ENCODE results near the gene SEPHS1.

The SEPHS1 gene

DNA sequence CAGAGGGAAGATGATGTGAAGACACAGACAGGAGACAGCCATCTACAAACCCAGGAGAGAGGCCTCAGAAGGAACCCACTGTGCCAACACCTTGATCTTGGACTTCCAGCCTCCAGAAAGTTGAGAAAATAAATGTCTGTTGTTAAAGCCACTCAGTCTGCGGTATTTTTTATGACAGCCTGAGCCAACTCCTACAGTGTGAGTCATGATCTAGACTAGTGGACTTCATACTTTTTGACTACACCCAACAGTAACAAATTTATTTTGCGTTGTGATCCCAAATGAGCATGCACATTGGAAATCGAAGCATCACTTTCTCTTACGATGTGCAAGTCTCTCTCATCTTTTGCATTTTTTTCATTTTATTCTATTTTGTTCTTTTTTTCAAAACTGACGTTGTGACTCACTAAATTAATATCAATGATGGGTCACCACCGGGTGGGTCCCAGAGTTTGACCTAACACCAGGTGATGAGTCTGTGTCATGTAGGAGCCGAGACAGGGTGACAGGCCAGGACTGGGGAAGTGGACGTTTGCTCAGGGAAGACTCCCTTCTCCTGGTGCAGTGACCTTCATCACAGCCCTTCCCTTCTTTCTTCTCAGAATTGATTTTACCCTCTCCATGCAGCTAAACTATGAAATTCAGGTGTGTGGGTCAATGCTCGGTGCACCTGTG, 77.1 kb downstream of the SEPHS1 start:
- no peak overlapping the region for H2BK15ac ChIP-seq (replicated peaks; ENCODE audit: low read depth)
- no peak overlapping the region for H2BK120ac ChIP-seq (ENCODE audit: low read depth, low read length)
- no peaks in the 10 kb centered on the region for H3K36me3 ChIP-seq (ENCODE audit: control insufficient read depth, insufficient read depth, low read length)
- H3K23ac ChIP-seq (ENCODE audit: low read length), result no peak overlapping the region
- no peak overlapping the region for H3K56ac ChIP-seq (ENCODE audit: low read length)
- no peaks in the 10 kb centered on the region for H3K79me1 ChIP-seq (ENCODE audit: low read length)
- H3K18ac ChIP-seq (ENCODE audit: low read length), result no peak overlapping the region
- no peak overlapping the region for H3K4me2 ChIP-seq (ENCODE audit: low read length)
- peaks cover 4% of the 10 kb centered on the region for H3K4me1 ChIP-seq (ENCODE audit: control insufficient read depth, low read depth, low read length)
- no peaks in the 10 kb centered on the region for H3K27me3 ChIP-seq (ENCODE audit: insufficient read depth, low read length, poor library complexity)
- H3K9ac ChIP-seq (ENCODE audit: low read length), result no peak overlapping the region
- H3K4me3 ChIP-seq (ENCODE audit: low read length), result no peak overlapping the region
- H3K27ac ChIP-seq (ENCODE audit: low read depth, low read length), result no peak overlapping the region
- H3K79me2 ChIP-seq (ENCODE audit: control insufficient read depth, insufficient read depth, low read length), result no peaks in the 10 kb centered on the region
- no peak overlapping the region for H4K8ac ChIP-seq (ENCODE audit: low read depth, low read length)
- no peak overlapping the region for H4K5ac ChIP-seq (ENCODE audit: low read length)
- H2AK5ac ChIP-seq (ENCODE audit: low read length), result no peak overlapping the region
- DNase-seq, result peak; percentile 4
- H2BK5ac ChIP-seq (ENCODE audit: low read length), result no peak overlapping the region
- H3K4ac ChIP-seq (ENCODE audit: low read depth, low read length), result no peak overlapping the region
- no CpG with 5 or more reads among the region's 9 CpGs for WGBS (ENCODE audit: extremely low coverage, insufficient coverage, low lambda C conversion rate)

DNA sequence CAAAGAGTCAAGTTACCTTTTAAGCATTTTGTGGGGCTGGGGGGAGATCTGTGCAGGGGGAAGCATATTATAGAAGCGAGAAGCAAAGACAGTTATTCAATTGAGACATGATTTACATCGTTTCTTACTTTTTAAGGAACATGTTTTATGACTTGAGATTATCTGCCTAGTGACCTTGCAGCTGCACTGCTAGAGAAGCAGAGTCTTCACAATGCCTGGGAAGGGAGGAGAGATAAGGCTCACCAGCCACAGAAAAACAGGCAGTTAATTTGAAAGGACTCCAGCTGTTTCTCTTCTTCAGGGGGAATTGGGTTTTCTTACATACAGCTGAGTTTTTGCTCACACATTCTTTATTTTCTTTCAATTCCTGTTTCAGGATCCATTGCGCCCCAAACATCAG, 79.3 kb downstream of the SEPHS1 start:
- Histone ChIP-seq H3K56ac (ENCODE audit: low read length) (no peak overlapping the region), H3K18ac (ENCODE audit: low read length) (no peak overlapping the region), H2BK5ac (ENCODE audit: low read length) (no peak overlapping the region), H3K4ac (ENCODE audit: low read depth, low read length) (no peak overlapping the region), H3K4me1 (ENCODE audit: control insufficient read depth, low read depth, low read length) (peaks cover 4% of the 10 kb centered on the region), H3K9ac (ENCODE audit: low read length) (no peak overlapping the region), H3K4me2 (ENCODE audit: low read length) (no peak overlapping the region), H3K36me3 (ENCODE audit: control insufficient read depth, insufficient read depth, low read length) (no peaks in the 10 kb centered on the region), H2AK5ac (ENCODE audit: low read length) (no peak overlapping the region), H3K79me1 (ENCODE audit: low read length) (no peaks in the 10 kb centered on the region), H2BK120ac (ENCODE audit: low read depth, low read length) (no peak overlapping the region), H3K27me3 (ENCODE audit: insufficient read depth, low read length, poor library complexity) (no peaks in the 10 kb centered on the region), H2BK15ac (replicated peaks; ENCODE audit: low read depth) (no peak overlapping the region), H3K27ac (ENCODE audit: low read depth, low read length) (no peak overlapping the region), H4K5ac (ENCODE audit: low read length) (no peak overlapping the region), H4K8ac (ENCODE audit: low read depth, low read length) (no peak overlapping the region), H3K23ac (ENCODE audit: low read length) (no peak overlapping the region), H3K4me3 (ENCODE audit: low read length) (no peak overlapping the region), H3K79me2 (ENCODE audit: control insufficient read depth, insufficient read depth, low read length) (no peaks in the 10 kb centered on the region)
- WGBS (ENCODE audit: extremely low coverage, insufficient coverage, low lambda C conversion rate), result no CpG with 5 or more reads among the region's 3 CpGs
- DNase-seq, result peak; percentile 60

GRCh38 chr10:13268310-13268709, 79.8 kb downstream of the SEPHS1 start:
- no CpG with 5 or more reads among the region's 4 CpGs for WGBS (ENCODE audit: extremely low coverage, insufficient coverage, low lambda C conversion rate)
- Histone ChIP-seq H2AK5ac (ENCODE audit: low read length) (no peak overlapping the region), H2BK15ac (replicated peaks; ENCODE audit: low read depth) (no peak overlapping the region), H3K36me3 (ENCODE audit: control insufficient read depth, insufficient read depth, low read length) (no peaks in the 10 kb centered on the region), H3K79me1 (ENCODE audit: low read length) (no peaks in the 10 kb centered on the region), H3K56ac (ENCODE audit: low read length) (no peak overlapping the region), H4K5ac (ENCODE audit: low read length) (no peak overlapping the region), H3K27me3 (ENCODE audit: insufficient read depth, low read length, poor library complexity) (no peaks in the 10 kb centered on the region), H3K4me3 (ENCODE audit: low read length) (no peak overlapping the region), H3K79me2 (ENCODE audit: control insufficient read depth, insufficient read depth, low read length) (no peaks in the 10 kb centered on the region), H3K18ac (ENCODE audit: low read length) (no peak overlapping the region), H4K8ac (ENCODE audit: low read depth, low read length) (no peak overlapping the region), H3K23ac (ENCODE audit: low read length) (no peak overlapping the region), H2BK120ac (ENCODE audit: low read depth, low read length) (no peak overlapping the region), H2BK5ac (ENCODE audit: low read length) (no peak overlapping the region), H3K27ac (ENCODE audit: low read depth, low read length) (no peak overlapping the region), H3K4me2 (ENCODE audit: low read length) (no peak overlapping the region), H3K4ac (ENCODE audit: low read depth, low read length) (no peak overlapping the region), H3K9ac (ENCODE audit: low read length) (no peak overlapping the region), H3K4me1 (ENCODE audit: control insufficient read depth, low read depth, low read length) (peaks cover 4% of the 10 kb centered on the region)
- DNase-seq, result no peak
